PC-3 (cell line): Measurements from ENCODE around the gene FOXP4. TPM values are rescaled to one million over a fixed set of nuclear protein-coding genes. Genes with fewer than 3 reads are reported as not detected.
A peak's percentile ranks its signal among the peaks of the same experiment; 100 is the strongest.

Experiments
- ATAC-seq: fragments of 200-7000 bp; cut with Tn5 transposase; 2 replicates; pipeline ENCODE4 v1.9.1; 2020; ENCODE audit warnings: mild to moderate bottlenecking, moderate library complexity
- BruUV-seq: library from RNA; stranded (reverse); fragments of 400-500 nt; replicated peaks from 2 replicates; lab custom pipeline; 2021; lab: Mats Ljungman, UMichigan
- CTCF ChIA-PET: fragments of 300-600 bp; sonication (Branson Sonifier 250); formaldehyde crosslinking; loops from one replicate; lab custom pipeline; 2022; ENCODE audit warnings: antibody characterized with exemption; lab: Charles Lee
- POLR2A ChIA-PET: fragments of 300-600 bp; sonication (Branson Sonifier 250); formaldehyde crosslinking; loops from one replicate; lab custom pipeline; 2022; ENCODE audit warnings: antibody characterized with exemption; ENCODE audit not compliant: unreplicated experiment; lab: Charles Lee
- DNase-seq: peaks from one replicate; pipeline ENCODE4 v3.0.0-alpha.2; 2015
- H2AFZ ChIP-seq: fragments of 300-600 bp; sonication (generic); 2 replicates; pipeline ENCODE4 v1.6.0; 2016; ENCODE audit warnings: antibody characterized with exemption, low read length
- H3F3A ChIP-seq: fragments of 300-600 bp; sonication (generic); one replicate; pipeline ENCODE4 v1.6.0; 2017; ENCODE audit warnings: antibody characterized with exemption, low read length, control low read depth, mild to moderate bottlenecking; ENCODE audit not compliant: unreplicated experiment
- H3K27ac ChIP-seq: fragments of 300-600 bp; sonication (generic); 2 replicates; pipeline ENCODE4 v1.5.1; 2016; ENCODE audit warnings: mild to moderate bottlenecking, low read length
- H3K27me3 ChIP-seq: fragments of 300-600 bp; sonication (generic); 2 replicates; pipeline ENCODE4 v1.6.1; 2016; ENCODE audit warnings: low read length, mixed read lengths
- H3K36me3 ChIP-seq: fragments of 300-600 bp; sonication (generic); 2 replicates; pipeline ENCODE4 v1.6.1; 2016; ENCODE audit warnings: low read depth, mixed run types, low read length, mixed read lengths
- H3K4me1 ChIP-seq: fragments of 300-600 bp; sonication (generic); 2 replicates; pipeline ENCODE4 v1.5.1; 2016; ENCODE audit warnings: low read length; ENCODE audit not compliant: insufficient read depth
- H3K4me2 ChIP-seq: fragments of 300-600 bp; sonication (generic); 2 replicates; pipeline ENCODE4 v1.6.0; 2016; ENCODE audit warnings: low read length
- H3K4me3 ChIP-seq: fragments of 300-600 bp; sonication (generic); 2 replicates; pipeline ENCODE4 v1.5.1; 2016; ENCODE audit warnings: mild to moderate bottlenecking, low read length, mixed read lengths
- H3K79me2 ChIP-seq: fragments of 300-600 bp; sonication (generic); 2 replicates; pipeline ENCODE4 v1.6.1; 2017; ENCODE audit warnings: low read length, mixed read lengths
- H3K9ac ChIP-seq: fragments of 300-600 bp; sonication (generic); 2 replicates; pipeline ENCODE4 v1.6.0; 2016; ENCODE audit warnings: mild to moderate bottlenecking, low read length
- H3K9me2 ChIP-seq: fragments of 300-600 bp; sonication (generic); replicated peaks from 2 replicates; pipeline ENCODE4 v1.6.1; 2016; ENCODE audit warnings: mixed run types, low read length, mixed read lengths
- H3K9me3 ChIP-seq: fragments of 300-600 bp; sonication (generic); 2 replicates; pipeline ENCODE4 v1.6.1; 2016; ENCODE audit warnings: low read length, mixed read lengths
- H4K20me1 ChIP-seq: fragments of 300-600 bp; sonication (generic); 2 replicates; pipeline ENCODE4 v1.6.1; 2016; ENCODE audit warnings: low read length, mixed read lengths
- EZH2 ChIP-seq: fragments of 300-600 bp; sonication (generic); IDR thresholded peaks from one replicate; pipeline ENCODE4 v1.6.1; 2017; ENCODE audit warnings: antibody characterized with exemption, mild to moderate bottlenecking, low read length; ENCODE audit not compliant: unreplicated experiment
- EZH2phosphoT487 ChIP-seq: fragments of 300-600 bp; sonication (generic); IDR thresholded peaks from 2 replicates; pipeline ENCODE4 v1.6.1; 2018; ENCODE audit warnings: mild to moderate bottlenecking, antibody characterized with exemption, low read length, borderline replicate concordance
- intact Hi-C: fragments of 100-400 bp; cut with micrococcal nuclease; formaldehyde crosslinking; loops from 2 replicates; pipeline ENCODE4 v1.9.0; 2023
- total RNA-seq: library from RNA; depleted of rRNA; stranded (reverse); fragments of >200 nt; gene quantifications from 2 replicates; pipeline ENCODE4 v1.2.3, GENCODE V29; 2014
- TF ChIP-seq, protein P1 (sequence below): fragments of 300-600 bp; sonication (generic); conservative IDR thresholded peaks from 2 replicates; pipeline ENCODE4 v1.5.1; 2017; ENCODE audit warnings: antibody characterized with exemption, low read depth, mild to moderate bottlenecking, low read length

FOXP4 gene
- total RNA-seq, 1 experiment from 2014 or later = 6.7 TPM

DNA sequence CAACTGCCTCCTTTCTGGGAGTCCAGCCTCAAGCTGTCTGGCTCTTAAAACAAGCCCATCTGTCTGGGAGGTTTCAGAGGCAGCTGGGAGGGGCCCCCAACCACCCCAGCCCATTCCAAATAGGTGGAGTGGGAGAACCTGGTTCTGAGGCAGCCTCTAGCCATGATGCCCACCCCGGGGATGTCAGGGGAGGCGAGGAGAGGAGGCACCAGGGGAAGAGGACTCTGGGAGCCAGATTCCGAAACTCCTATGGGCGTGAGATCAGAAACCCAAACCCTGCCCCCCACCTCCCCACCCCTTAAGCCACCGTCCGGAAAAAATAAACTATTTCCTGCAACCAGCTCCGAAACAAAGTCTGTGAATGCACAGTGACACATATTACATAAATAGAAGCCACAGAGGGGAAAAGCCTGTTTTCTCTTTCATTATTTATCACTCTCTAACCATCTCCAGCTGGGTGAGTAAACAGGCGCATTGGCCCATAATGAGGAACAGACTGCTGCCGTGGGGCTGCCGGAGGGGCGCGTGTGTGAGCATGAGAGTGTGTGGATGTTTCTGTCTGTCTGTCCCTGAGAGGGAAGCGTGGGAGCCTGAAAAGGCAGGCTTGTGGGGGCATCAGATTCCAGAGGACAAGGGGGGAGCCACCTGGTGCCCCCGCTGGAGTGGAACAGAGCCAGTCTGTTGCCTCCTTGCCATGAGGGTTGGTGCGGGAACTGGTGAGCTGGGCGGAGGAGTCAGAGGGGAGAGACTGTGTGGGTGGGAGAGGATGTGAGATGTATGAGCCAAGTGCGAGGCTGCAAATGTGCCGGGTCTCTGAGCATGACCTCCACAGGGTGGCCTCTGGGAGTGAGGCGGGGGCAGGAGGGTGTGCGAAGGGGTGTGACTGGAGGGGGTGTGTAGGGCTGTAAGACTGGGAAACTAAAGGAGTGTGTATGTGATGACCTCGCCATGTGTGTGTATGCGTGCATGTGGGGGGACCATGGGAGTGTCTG is 14.3 kb upstream of the FOXP4 start:
- peak; percentile 56 for DNase-seq
- Histone ChIP-seq H3K4me1 (peaks cover 38% of the 10 kb centered on the region), H2AFZ (peak overlapping the region; percentile 73), H3K9ac (no peak overlapping the region), H3K27me3 (no peaks in the 10 kb centered on the region), H3K36me3 (no peaks in the 10 kb centered on the region), H3K4me3 (peak overlapping the region; percentile 53), H3K4me2 (peak overlapping the region; percentile 81), H3K9me2 (no peaks in the 10 kb centered on the region), H3K79me2 (no peaks in the 10 kb centered on the region), H3K9me3 (no peaks in the 10 kb centered on the region), H4K20me1 (no peaks in the 10 kb centered on the region), H3F3A (no peaks in the 10 kb centered on the region), H3K27ac (peak overlapping the region; percentile 29; the same call in 1 of the 2 replicates)
- intact Hi-C loops = no loop called here
- CTCF ChIA-PET = interaction anchor here (0.7 kb wide), 1 partner anchor 114 kb away, joined by 3 read pairs; no protein-coding TSS in a partner anchor
- BruUV-seq = no TSS peak
- TF ChIP-seq EZH2 = no peak
- TF ChIP-seq, protein P1, sequence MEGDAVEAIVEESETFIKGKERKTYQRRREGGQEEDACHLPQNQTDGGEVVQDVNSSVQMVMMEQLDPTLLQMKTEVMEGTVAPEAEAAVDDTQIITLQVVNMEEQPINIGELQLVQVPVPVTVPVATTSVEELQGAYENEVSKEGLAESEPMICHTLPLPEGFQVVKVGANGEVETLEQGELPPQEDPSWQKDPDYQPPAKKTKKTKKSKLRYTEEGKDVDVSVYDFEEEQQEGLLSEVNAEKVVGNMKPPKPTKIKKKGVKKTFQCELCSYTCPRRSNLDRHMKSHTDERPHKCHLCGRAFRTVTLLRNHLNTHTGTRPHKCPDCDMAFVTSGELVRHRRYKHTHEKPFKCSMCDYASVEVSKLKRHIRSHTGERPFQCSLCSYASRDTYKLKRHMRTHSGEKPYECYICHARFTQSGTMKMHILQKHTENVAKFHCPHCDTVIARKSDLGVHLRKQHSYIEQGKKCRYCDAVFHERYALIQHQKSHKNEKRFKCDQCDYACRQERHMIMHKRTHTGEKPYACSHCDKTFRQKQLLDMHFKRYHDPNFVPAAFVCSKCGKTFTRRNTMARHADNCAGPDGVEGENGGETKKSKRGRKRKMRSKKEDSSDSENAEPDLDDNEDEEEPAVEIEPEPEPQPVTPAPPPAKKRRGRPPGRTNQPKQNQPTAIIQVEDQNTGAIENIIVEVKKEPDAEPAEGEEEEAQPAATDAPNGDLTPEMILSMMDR = no peak
- TF ChIP-seq EZH2phosphoT487 = no peak
- ATAC-seq = peak; percentile 52
- POLR2A ChIA-PET = interaction anchor here (0.6 kb wide), 1 partner anchor 8 kb away, joined by 4 read pairs; no protein-coding TSS in a partner anchor

GRCh38 chr6:41535766-41536165 is 10.4 kb upstream of the FOXP4 start:
- no peak overlapping the region for H3K9ac ChIP-seq
- no peak overlapping the region for H3K27ac ChIP-seq
- no peaks in the 10 kb centered on the region for H3K9me3 ChIP-seq
- H4K20me1 ChIP-seq = no peaks in the 10 kb centered on the region
- no TSS peak for BruUV-seq
- H3K4me3 ChIP-seq = no peak overlapping the region
- H3K27me3 ChIP-seq = no peaks in the 10 kb centered on the region
- TF ChIP-seq EZH2 (no peak), EZH2phosphoT487 (no peak)
- TF ChIP-seq, protein P1 = no peak
- no peaks in the 10 kb centered on the region for H3F3A ChIP-seq
- H2AFZ ChIP-seq = no peak overlapping the region
- no peaks in the 10 kb centered on the region for H3K79me2 ChIP-seq
- H3K4me1 ChIP-seq = peaks cover 37% of the 10 kb centered on the region
- DNase-seq (peak; percentile 41), ATAC-seq (no peak)
- H3K36me3 ChIP-seq = no peaks in the 10 kb centered on the region
- POLR2A ChIA-PET = no interaction called here
- intact Hi-C loops = no loop called here
- CTCF ChIA-PET = no interaction called here
- H3K4me2 ChIP-seq = no peak overlapping the region
- H3K9me2 ChIP-seq = no peaks in the 10 kb centered on the region
